ENCODE data around the gene ITLN2. TPM values are rescaled to one million over a fixed set of nuclear protein-coding genes. Genes with fewer than 3 reads are reported as not detected.

ITLN2 gene
- total and polyA plus RNA-seq, 9 of the 15 experiments (the other 6 are each of a cell fraction or from before 2014, with no cell fraction given), result not detected

DNA sequence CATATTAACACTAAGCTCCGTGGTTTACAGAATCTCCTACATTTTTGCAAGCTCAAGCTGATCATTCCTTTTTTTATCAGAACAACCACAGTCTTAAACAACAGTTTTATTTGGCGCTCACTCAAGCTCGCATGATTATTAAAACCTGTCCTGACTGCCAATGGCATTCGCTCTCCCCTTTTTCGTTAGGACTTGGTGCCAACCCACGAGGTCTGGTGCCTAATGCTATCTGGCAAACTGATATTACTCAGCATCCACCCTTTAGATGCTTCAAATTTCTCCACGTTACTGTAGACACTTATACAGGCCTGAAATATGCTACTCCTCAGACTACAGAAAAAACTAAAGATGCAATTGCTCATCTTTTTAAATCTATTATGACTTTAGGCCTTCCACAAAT lies 46.6 kb downstream of the ITLN2 start:
- ChIA-PET CTCF (ENCODE audit: low intra/inter-chr PET ratio) (no interaction called here), POLR2A (no interaction called here)
- Histone ChIP-seq H3K27ac (ENCODE audit: extremely low read depth, low read depth, low read length) (no peak overlapping the region), H3K79me2 (ENCODE audit: control insufficient read depth, insufficient read depth, low read length) (no peaks in the 10 kb centered on the region), H3K9me1 (ENCODE audit: control insufficient read depth, insufficient read depth, low read length) (no peaks in the 10 kb centered on the region), H2AFZ (ENCODE audit: low read depth, low read length) (no peak overlapping the region), H3K9ac (ENCODE audit: insufficient read depth in 1 of 2, low read depth in 2 of 2, low read length in 2 of 2) (no peak overlapping the region), H3K9me3 (replicated peaks; ENCODE audit: control insufficient read depth, insufficient read depth, low read depth, low read length) (peaks cover 4% of the 10 kb centered on the region; the same call in 1 of the 2 replicates), H3K4me2 (ENCODE audit: insufficient read depth, low read length) (no peak overlapping the region), H3K36me3 (ENCODE audit: control insufficient read depth, insufficient read depth, low read length) (no peaks in the 10 kb centered on the region), H4K20me1 (replicated peaks; ENCODE audit: control insufficient read depth, insufficient read depth, low read length) (no peaks in the 10 kb centered on the region), H3K27me3 (ENCODE audit: control insufficient read depth in 2 of 2, insufficient read depth in 2 of 2, low read length in 2 of 2) (peaks cover 7 to 24% of the 10 kb centered on the region in 2 experiments; a peak in 3 of 5 replicates), H3K4me1 (replicated peaks in 1 of 2; ENCODE audit: control insufficient read depth in 2 of 2, insufficient read depth in 2 of 2, low read length in 2 of 2) (peaks cover 0 to 6% of the 10 kb centered on the region in 2 experiments; a peak in 2 of 5 replicates), H3K4me3 (no peak overlapping the region)
- no peak for ATAC-seq
- 0% methylated on average over 7 of the region's 7 CpGs for WGBS (ENCODE audit: insufficient coverage, low coverage, missing lambda C conversion rate)
- no peak for DNase-seq (ENCODE audit: extremely low read depth in 1 of 4, low spot score in 3 of 4)
- in situ Hi-C loops (cut with MboI) (no loop called here), intact Hi-C loops (cut with micrococcal nuclease) (no loop called here)
- FAIRE-seq, result no peak
- BruUV-seq (replicated peaks), result no TSS peak
- TF ChIP-seq MCM5 (IDR thresholded peaks at IDR 0.05; ENCODE audit: low read depth), result no peak
- TF ChIP-seq, protein P1, sequence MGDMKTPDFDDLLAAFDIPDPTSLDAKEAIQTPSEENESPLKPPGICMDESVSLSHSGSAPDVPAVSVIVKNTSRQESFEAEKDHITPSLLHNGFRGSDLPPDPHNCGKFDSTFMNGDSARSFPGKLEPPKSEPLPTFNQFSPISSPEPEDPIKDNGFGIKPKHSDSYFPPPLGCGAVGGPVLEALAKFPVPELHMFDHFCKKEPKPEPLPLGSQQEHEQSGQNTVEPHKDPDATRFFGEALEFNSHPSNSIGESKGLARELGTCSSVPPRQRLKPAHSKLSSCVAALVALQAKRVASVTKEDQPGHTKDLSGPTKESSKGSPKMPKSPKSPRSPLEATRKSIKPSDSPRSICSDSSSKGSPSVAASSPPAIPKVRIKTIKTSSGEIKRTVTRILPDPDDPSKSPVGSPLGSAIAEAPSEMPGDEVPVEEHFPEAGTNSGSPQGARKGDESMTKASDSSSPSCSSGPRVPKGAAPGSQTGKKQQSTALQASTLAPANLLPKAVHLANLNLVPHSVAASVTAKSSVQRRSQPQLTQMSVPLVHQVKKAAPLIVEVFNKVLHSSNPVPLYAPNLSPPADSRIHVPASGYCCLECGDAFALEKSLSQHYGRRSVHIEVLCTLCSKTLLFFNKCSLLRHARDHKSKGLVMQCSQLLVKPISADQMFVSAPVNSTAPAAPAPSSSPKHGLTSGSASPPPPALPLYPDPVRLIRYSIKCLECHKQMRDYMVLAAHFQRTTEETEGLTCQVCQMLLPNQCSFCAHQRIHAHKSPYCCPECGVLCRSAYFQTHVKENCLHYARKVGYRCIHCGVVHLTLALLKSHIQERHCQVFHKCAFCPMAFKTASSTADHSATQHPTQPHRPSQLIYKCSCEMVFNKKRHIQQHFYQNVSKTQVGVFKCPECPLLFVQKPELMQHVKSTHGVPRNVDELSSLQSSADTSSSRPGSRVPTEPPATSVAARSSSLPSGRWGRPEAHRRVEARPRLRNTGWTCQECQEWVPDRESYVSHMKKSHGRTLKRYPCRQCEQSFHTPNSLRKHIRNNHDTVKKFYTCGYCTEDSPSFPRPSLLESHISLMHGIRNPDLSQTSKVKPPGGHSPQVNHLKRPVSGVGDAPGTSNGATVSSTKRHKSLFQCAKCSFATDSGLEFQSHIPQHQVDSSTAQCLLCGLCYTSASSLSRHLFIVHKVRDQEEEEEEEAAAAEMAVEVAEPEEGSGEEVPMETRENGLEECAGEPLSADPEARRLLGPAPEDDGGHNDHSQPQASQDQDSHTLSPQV (IDR thresholded peaks at IDR 0.05), result no peak
- no peak for TF ChIP-seq NONO (IDR thresholded peaks at IDR 0.05; ENCODE audit: low read depth in 2 of 2, low read length in 1 of 2)
- no peak for TF ChIP-seq RBM15 (IDR thresholded peaks at IDR 0.05; ENCODE audit: insufficient read depth, low read length)
- no peak for TF ChIP-seq BDP1 (IDR thresholded peaks at IDR 0.05; ENCODE audit: insufficient read depth, insufficient read length)
- no peak for TF ChIP-seq POU5F1 (IDR thresholded peaks at IDR 0.05; ENCODE audit: borderline replicate concordance, low read depth, low read length, partially characterized antibody)
- TF ChIP-seq MNT (conservative IDR thresholded peaks at IDR 0.05), result no peak
- no peak for TF ChIP-seq NFYB (IDR thresholded peaks at IDR 0.05; ENCODE audit: extremely low read depth, insufficient read length)
- TF ChIP-seq, protein P2, sequence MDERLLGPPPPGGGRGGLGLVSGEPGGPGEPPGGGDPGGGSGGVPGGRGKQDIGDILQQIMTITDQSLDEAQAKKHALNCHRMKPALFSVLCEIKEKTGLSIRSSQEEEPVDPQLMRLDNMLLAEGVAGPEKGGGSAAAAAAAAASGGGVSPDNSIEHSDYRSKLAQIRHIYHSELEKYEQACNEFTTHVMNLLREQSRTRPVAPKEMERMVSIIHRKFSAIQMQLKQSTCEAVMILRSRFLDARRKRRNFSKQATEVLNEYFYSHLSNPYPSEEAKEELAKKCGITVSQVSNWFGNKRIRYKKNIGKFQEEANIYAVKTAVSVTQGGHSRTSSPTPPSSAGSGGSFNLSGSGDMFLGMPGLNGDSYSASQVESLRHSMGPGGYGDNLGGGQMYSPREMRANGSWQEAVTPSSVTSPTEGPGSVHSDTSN (CRISPR knock-in tag; IDR thresholded peaks at IDR 0.05; ENCODE audit: low read depth), result no peak
- TF ChIP-seq, protein P2 (tag; conservative IDR thresholded peaks at IDR 0.05; ENCODE audit: low read depth), result no peak
- TF ChIP-seq RBM39 (optimal IDR thresholded peaks at IDR 0.05; ENCODE audit: low read depth, low read length), result no peak
- TF ChIP-seq TBP (optimal IDR thresholded peaks at IDR 0.05; ENCODE audit: low read depth, low read length), result no peak
- TF ChIP-seq KDM5B (IDR thresholded peaks at IDR 0.05; ENCODE audit: insufficient replicate concordance, low read depth, low read length), result no peak
- TF ChIP-seq ZNF133 (CRISPR knock-in tag; IDR thresholded peaks at IDR 0.05), result no peak
- no peak for TF ChIP-seq SLC30A9 (CRISPR knock-in tag; IDR thresholded peaks at IDR 0.05)
